NCI-H524 treated with DMSO at 0.1 percent for 48 hours (cell line): ENCODE measurements around the gene TELO2.

Source experiments
- DNase-seq: peaks from one replicate; lab custom pipeline; 2025; lab: John Stamatoyannopoulos, UW

TELO2 gene

GRCh38 chr16:1556254-1556653 is 63.1 kb downstream of the TELO2 start:
- no peak for DNase-seq

DNA sequence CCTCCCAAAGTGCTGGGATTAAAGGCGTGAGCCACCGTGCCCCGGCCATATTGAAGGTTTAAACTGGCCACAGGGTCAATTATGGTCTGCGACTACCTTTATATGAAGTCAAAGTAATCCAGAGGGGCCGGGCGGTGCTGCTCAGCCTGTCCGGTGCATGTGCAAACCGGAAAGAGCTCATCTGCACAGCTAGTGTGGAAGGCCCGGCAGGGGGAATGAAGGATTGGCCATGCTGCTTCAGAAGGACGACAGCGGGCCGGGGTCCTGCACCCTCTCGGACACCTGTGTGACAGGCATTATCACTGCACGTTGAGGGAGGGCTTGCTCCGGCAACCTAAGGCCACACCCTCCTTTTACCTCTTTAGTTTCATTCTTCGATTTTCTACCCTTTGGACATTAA is 63.9 kb downstream of the TELO2 start:
- DNase-seq = no peak

DNA sequence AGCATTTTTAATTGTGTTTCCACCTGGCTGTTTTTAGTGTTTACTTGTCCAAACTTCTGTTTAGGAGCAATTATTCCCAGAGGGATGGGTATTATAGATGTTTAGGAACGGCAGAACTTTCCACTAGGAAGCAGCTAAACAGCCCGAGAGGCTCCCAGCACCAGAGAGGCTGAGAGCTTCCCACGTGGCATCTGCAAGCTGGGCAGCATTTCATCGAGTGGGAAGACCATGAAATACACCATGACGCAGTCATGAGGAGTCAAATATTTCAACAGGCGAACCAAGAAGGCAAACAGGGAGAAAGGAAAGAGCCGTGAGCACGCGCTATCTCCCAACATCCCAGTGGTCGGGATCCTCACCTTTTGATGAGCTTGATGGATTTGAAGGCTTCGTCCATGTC is 64.4 kb downstream of the TELO2 start:
- DNase-seq = no peak

GRCh38 chr16:1559446-1559975 is 66.4 kb downstream of the TELO2 start:
- DNase-seq = no peak
